SKM-1 treated with dmso at 0.1 percent for 144 hours (cell line): Measurements from ENCODE around the gene SEMA3D.

Experiments used
- DNase-seq: peaks from one replicate; lab custom pipeline; 2025; ENCODE audit not compliant: unreplicated experiment; lab: John Stamatoyannopoulos, UW

The SEMA3D gene

DNA sequence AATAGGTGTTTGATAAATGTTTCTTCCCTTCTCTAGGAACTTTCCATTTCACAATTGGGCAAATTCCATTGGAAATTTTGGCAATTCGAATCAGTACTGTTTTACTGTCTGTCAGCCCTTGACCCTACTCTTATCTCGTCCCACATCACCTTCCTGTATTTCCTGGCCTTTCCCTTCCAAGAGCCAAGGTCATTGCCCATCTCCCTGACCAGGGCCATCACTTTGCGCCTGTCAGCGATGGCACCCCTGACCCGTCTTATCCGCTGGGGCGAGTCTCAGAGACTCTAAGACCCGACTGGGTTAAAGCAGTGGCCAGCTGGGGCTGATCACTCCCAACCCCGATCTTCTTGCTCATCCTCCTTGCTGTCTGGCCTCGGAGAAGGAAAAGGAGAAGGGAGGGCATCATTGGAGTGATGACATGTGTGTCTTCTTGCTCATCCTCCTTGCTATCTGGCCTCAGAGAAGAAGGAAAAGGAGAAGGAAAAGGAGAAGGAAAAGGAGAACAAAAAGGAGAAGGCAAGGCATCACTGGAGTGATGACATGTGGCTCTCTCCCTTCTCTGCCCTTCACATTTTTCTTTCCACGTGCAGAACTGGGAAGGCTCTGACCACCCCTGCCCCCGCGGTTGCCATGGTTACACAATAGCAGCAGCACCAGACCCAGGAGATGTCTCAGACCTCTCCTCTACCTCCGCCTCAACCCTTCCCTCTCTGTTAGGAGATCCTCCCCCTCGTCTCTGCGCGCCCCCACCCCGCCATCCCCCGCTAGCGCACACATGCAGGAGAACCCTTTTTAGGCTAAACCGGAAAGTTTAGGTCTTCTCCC lies 2.0 kb downstream of the SEMA3D start:
- no peak for DNase-seq

DNA sequence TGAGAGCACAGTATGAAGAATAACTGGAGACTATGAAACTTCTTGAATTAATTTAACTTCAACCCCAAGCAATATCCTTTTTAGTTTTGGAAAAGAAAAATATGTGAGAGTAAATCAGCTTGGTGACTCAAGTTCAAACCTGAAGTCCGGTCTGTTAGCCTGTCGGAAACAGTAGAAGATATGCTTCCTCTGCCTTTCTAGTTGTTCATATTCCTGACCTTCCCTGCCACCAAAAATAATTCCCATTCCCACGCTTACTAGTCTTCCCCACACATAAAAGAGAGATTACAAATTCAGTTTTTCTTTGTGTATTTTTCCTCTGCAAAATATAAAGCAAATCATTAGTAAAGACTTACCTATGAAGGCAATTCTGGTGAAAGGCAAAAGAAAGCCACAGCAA lies 3.6 kb downstream of the SEMA3D start:
- DNase-seq = no peak

DNA sequence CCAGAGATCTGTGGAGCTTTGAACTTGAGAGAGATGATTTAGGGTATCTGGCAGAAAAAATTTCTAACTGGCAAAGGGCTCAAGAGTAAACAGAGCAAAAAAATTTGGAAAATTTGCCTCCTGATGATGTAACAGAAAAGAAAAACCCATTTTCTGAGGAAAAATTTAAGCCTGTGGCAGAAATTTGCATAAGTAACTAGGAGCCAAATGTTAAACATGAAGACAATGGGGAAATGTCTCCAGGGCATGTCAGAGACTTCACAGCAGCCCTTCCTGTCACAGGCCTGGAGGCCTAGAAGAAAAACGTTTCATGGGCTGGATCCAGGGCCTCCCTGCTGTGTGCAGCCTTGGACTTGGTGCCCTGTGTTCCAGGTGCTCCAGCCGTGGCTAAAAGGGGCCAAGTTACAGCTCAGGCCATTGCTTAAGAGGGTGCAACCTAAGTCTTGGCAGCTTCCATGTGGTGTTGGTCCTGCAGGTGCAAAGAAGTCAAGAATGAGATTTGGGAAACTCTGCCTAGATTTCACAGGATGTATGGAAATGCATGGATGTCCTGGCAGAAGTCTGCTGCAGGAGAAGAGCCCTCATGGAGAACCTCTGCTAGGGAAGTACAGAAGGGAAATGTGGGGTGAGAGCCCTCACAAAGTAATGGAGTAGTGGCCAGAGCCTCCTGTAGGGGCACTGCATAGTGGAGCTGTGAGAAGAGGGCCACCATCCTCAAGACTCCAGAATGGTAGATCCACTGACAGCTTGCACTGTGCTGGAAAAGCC lies 8.1 kb downstream of the SEMA3D start:
- no peak for DNase-seq

DNA sequence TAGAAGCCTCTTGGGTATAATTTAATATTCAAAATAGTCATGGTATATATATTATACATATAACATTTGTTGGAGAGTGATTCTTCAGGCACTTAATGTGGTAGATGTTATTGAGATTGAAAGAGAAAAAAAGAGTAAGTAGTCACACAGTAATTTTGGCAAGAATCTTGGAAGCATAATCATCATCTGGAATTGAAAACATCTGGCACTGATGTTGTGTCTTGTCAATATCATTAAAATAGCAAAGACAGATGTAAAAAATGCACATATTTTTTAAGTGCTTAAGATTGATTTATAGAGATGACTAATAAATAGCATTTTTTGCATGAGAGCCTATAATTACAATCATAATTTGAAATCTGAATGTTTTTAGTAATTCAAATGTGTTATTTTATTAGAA lies 9.5 kb downstream of the SEMA3D start:
- DNase-seq = no peak

DNA sequence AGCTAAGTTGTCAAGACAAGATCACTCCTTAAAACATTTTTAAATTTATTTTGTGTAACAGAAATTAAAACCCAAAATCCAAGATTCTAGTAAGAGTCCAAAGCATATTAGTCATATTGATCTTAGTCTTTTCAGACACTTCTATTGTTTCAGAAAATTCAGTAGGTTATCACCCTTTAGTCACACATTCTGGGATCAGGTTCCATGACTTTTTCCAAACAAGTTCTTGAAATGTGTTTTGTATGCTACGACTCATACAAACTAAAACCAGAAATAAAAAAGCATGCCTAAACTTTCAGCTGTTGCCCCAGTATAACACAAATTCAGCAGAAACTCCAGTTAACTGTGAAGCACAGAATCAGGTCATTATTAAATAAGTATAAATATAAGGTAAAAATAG lies 10.7 kb downstream of the SEMA3D start:
- no peak for DNase-seq

DNA sequence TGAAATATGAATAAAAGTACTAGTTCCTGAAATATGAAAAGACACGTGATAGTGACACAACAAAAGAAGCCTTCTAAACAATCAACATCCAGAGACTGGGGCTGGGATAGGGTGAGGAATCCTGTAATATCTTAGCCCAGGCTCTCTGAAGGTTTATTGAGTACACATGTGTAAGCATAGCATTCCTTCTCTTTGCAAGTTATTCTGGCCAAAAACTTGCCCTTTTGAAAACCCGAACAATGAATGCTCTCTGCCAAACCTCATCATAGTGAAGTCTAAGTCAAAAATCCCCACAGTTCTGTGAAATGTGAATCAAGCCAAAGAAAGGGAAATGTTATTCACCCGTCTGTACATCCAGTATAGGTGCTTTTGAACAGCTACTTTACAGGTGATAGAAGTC lies 11.6 kb downstream of the SEMA3D start:
- no peak for DNase-seq

DNA sequence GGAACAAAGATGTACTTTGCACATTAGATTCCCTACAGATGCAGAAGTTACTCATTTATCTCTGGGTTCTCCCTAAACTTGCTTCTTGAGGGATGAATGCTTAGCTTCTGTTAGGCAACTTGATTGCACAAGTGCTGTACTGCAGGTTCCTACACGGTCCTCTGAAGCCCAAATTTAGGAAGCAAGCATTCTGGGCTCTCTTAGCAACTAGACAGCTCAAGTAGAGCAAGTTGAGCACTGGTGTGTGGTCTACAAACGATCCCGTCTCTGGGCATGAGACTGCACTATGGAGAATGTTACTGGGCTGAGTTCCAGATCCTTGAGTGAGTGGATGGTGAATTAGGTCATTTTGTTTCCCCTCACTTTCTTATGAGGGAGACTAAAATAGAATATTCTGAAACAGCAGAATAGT lies 14.3 kb downstream of the SEMA3D start:
- no peak for DNase-seq

DNA sequence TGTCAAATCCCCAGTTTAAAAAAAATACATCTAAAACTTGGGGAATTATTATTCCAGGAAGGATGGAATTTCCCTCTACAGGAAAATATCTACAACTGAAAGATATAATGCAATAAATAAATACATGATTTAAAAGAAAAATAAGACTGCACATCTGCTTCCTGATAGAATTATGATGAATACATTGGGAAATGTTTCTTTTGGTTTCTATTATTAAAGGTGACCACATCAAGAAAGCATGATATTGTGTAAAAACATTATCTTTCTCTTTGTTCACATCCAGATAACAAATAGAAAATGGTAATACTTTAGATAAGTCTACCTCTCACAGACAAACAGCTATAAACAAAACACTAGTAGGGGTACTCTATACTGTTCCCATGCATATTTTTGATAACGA lies 19.2 kb downstream of the SEMA3D start:
- DNase-seq = no peak

DNA sequence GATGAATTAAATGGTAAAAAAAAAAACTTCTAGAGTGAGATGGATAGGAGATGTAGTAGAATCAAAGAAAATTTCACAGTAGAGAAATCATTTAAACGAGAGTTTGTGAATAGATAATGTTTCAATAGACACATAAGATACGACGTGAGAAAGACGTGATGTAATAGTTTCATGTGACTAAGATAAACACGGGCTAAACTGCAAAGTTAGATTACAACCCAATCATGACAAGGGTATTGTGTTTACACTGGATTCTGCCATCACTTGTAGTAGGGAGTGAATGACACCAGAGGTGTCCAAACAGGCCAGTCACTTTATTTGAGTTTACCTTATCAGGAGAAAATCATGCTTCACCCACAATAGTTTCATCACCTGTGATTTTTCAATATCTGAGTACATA lies 21.6 kb downstream of the SEMA3D start:
- no peak for DNase-seq

DNA sequence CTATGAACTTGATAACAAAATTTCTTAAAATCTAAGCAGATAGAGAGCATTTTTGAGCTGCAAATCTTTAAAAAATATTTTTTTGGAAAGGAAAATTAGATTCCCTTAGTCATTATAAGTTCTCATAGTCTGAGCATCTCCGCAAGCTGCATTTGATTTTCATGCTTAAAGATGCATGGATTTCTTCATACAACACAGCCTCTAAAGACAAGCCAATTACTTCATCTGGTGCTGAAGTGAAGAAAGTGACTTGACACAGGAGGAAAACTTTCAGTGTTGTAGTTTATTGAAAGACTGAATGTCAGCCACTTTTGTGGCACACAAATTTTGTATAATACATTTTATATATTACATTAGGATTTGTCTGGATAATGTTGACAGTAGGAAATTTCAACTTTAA lies 22.5 kb downstream of the SEMA3D start:
- DNase-seq = no peak

DNA sequence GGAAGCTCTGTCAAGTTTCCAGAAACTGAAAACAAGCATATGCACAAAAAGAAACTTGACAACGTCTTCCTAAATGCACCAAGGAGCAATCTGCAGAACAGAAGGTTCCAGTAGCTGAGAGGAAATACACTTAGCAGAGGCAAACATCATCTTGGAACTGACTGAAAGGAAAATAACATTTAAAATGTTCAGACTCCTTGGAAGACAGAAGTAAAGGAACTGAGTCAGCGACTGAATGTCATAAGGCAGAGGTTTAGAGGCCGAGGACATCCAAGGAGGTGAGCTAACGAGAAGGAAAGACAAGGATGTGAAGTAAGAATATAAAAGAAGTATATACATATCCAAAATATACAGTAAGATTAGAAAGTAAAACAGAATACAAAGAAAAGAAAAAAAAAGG lies 24.1 kb downstream of the SEMA3D start:
- no peak for DNase-seq

DNA sequence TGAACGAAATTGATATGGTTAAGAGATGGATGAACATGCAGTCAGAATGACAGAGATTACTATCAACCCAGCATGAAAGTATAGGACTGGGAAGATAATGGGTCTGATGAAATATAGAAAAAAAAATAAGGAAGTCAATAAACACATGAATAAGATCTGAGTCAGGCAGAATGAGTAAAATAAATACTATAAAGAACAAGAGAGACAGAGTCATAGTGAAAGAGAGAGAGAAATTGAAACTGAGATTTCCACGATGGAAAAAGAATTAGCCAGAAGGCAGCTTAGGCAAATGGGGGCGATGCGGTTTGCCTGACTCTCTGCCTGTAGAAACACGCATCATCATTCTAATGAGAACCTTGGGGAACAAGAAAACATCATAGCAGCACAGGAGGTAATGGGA lies 26.6 kb downstream of the SEMA3D start:
- no peak for DNase-seq

DNA sequence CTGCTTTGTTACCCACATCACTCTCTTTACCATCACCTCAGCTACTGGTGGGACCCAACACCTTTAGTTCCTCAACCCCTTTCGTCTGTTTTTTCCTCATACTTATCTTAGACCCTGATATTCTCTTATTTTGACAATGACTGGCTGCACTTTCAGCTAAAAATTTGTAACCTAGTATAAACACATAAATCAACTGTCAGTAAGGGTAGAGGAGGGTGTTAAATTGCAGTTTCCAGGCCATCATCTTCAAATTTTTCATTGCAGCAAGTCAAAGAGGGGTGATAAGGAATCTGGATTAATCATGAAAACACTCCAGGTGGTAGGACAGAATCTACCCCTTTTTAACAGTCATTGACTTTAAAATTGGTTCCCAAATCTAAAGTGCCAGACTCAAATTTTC lies 27.9 kb downstream of the SEMA3D start:
- DNase-seq = no peak

DNA sequence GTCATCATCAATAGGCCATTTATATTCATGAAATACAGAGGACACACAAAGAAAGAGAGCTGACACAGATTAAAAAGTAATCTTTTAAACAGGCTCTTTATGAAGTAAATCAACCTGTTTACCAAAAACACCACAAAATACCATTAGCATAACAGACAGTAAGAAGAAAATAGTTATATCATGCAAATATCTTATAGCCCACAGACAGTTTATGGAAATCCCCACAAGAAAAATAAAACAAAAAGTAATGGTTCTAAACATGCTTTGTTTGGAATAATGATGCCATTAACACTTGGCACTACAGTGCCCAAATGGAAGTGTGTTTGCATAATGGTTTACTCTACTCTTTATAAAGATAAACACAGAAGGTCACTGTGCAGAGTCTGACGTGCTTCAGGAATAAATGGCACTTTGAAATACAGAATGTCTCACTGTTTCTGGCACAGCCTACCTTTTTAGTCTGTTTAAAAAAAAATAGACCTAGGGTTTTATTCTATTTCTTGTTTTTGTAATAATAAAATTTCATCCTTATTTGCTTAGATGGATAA lies 30.1 kb downstream of the SEMA3D start:
- DNase-seq = no peak

DNA sequence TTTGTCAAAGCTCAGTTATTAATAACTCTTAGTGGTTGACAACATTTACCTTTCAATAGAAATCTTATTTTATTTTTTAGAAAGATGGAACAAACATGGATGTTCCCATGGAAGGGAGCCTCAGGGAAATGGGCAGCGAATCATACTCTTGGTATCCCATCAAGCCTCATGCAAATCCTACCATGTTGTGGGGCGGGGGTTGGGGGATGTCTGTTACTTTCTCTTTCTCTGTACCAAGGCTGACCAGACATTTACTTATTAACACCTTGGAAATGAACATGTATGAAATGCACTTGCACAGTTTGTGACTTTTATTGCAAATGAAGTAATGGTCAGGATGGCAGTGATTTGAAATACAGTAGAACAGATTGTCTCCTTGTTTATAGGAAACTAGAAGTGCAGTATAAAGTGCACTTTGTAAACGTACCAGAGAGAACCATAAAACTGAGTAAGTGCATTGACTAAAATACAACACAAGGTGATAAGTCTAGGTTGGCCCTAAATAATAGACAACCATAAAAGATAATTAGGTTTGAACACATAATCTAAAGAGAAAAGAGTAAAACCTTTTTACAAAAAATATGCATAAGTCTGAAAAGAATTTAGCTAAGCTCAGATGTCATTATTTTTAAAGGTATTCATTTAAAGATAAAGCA lies 32.4 kb downstream of the SEMA3D start:
- DNase-seq = no peak

DNA sequence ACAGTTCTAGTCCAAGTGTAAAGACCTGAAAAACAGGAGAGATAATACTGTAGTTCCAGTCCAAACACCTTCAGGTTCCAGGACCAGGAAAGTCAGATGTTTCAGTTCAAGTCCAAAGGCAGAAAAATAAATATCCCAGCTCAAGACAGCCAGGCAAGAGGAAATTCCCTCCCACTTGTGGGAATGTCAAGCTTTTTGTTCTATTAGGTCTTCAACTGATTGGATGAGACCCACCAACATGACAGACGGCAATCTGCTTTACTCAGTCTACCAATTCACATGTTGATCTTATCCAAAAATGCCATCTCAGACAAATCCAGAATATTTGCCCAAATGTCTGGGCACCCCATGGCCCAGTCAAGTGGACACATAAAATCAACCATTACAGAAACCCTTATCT lies 33.1 kb downstream of the SEMA3D start:
- no peak for DNase-seq

DNA sequence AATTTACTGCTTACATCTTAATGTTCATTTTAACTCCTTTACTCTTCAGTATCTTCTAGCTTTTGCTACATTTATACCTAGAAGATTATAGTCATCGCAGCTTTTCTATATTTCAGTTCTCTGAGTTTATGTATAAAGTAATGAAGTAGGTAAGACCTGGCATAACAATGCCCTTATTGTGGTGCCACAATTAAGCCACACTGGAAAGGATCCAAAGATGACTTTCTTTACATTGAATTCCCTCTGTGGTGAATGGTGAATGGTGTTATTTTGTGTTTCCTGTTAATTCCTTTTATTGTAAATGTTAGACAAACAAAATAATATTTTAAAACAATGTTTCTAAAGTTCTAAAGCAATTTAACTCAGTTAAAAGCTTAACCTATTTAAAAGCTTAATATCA lies 36.2 kb downstream of the SEMA3D start:
- DNase-seq = no peak

DNA sequence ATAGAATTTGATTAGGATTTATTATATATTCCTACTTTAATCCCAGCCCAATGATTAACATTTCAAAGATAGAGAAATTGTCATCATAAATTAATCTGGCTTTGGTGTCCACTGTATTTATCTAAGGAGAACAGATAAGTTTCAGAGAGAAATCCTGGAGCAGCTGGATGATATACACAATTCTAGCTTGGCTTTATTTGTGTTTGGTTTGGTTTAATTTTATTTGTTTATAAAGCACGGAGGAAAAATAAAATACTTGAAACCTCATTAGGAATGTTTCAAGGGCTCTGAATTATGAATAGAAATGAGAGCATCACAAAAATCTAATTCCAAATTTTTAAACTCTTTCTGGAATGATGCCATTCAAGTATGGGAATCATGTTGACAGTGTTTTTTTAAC lies 42.1 kb downstream of the SEMA3D start:
- DNase-seq = no peak

DNA sequence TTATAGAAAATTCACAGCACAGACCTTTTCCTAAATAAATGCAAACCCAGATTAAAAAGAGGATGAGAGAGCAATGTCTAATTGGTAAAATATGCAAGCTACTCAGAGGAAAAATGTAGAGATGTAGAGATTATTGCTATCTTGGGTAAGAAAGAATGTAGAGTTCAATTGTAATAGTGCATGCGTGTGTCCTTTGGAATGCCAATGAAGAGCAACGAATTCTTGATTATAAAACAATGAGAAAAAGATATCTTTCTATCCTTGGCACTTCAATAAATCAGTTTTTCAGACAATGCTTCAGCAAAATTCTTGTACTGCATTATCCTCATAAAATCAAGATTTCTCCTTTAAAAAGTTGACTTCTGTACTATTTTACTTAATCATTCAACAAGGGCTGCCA lies 50.9 kb downstream of the SEMA3D start:
- no peak for DNase-seq

DNA sequence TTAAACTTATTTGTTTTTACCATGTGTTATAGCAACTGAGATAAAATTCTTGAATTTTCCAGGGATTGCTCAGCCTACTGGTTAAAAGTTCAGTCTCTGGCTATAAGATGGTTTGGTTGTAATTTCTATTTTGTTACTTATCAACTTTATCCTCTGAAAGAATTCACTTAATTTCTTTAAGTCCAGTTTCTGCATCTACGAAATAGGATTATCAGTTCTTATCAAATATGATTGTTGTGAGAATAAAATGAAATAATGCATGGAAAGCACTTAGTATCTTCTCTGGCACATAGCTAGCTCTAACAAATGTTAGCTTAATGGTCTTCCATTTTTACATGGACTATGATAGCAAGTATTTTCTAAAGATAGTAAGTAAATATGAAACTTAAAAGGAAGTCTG lies 53.3 kb downstream of the SEMA3D start:
- no peak for DNase-seq

DNA sequence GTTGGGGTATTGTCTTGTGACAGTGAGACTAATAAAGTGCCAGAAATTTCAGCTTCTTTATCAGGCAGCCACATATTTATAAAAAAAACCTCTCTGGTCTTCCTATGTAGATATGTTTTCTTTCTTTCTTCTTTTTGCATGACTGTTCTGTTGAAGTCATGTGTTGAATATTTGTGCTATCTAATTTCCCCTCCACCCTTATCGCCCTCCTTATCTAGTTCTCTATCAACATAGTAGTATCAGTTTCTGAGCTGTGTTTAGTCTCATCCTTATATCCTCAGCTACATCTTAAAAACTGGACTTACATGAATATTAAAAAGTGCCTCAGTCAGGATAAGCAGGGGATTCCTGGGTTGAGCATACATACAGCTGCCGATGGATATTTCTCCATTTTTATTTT lies 53.9 kb downstream of the SEMA3D start:
- DNase-seq = no peak

DNA sequence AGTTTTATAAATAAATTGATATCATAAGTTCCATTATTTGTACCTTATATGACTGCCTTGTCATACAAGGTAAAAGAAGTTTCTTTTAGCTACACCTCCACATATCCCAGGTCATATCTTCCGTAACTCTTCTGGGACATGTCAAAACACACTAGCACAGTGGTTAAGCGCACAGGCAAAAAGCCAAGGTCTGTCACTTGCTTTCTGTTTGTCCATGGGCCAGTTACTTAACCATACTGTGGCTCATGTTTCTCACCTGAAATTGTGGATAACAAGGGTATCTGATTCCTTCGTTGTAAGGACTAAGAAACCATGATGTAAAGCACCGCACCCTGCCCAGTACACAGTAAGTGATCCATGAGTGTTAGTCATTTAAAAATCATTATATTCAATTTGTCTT lies 56.2 kb downstream of the SEMA3D start:
- DNase-seq = no peak
